ENCODE results near the gene PLPPR3. TPM values are rescaled to one million over a fixed set of nuclear protein-coding genes. Genes with fewer than 3 reads are reported as not detected.

Gene PLPPR3
- polyA plus RNA-seq, 1 donor from 2014 or later = 239 TPM

DNA sequence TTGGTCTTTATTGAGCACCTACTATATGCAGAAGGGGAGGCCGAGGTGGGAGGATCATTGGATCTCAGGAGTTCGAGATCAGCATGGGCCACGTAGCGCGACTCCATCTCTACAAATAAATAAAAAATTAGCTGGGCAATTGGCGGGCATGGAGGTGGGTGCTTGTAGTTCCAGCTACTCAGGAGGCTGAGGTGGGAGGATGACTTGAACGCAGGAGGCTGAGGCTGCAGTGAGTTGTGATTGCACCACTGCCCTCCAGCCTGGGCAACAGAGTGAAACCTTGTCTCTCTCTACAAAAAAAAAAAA is 41.5 kb upstream of the PLPPR3 start:
- H3K27me3 ChIP-seq (ENCODE audit: insufficient read depth, low read depth, low read length) = peaks cover 34% of the 10 kb centered on the region
- no peak overlapping the region for H3K27ac ChIP-seq (ENCODE audit: low read length)
- no peak overlapping the region for H3K4me2 ChIP-seq (ENCODE audit: low read length)

DNA sequence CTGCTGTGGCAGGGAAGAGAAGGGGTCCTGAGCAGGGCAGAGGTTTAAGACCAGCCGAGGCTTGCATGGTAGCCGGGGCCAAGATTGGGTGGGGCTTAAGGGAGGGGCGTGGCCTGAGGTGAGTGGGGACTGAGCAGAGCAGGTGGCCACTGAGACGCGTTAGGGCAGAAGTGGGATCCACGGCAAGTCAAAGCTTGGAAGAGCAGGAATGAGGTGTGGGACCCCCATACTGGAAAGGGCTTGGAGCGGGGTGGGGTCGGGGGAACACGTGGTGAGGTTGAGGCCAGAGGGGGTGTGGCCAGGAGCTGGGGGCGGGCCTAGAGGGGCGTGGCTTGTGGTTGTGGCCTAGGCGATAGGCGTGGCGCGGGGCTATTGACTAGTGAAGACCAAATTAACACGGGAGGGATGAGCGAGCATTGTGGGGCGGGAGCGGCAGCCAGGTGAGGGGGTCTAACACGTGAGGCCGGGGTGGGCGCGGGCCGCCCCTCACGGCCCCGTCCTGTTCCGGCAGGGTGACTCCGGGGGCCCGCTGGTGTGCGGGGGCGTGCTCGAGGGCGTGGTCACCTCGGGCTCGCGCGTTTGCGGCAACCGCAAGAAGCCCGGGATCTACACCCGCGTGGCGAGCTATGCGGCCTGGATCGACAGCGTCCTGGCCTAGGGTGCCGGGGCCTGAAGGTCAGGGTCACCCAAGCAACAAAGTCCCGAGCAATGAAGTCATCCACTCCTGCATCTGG is 41.0 kb upstream of the PLPPR3 start:
- Histone ChIP-seq H4K20me1 (ENCODE audit: insufficient read depth) (no peaks in the 10 kb centered on the region), H3K4me3 (ENCODE audit: low read length) (no peak overlapping the region), H3K79me2 (replicated peaks; ENCODE audit: insufficient read depth, low read length) (no peaks in the 10 kb centered on the region), H3K27me3 (ENCODE audit: insufficient read depth, low read depth, low read length) (peaks cover 36% of the 10 kb centered on the region), H3K9me2 (ENCODE audit: insufficient read depth, low read length) (no peaks in the 10 kb centered on the region), H3K27ac (ENCODE audit: low read length) (no peak overlapping the region), H3K9me3 (ENCODE audit: low read length) (no peaks in the 10 kb centered on the region), H3K36me3 (ENCODE audit: insufficient read depth, low read length) (no peaks in the 10 kb centered on the region), H2AFZ (ENCODE audit: low read depth, low read length) (no peak overlapping the region), H3K9ac (ENCODE audit: low read length) (no peak overlapping the region), H3F3A (ENCODE audit: insufficient read depth, low read length, poor library complexity, severe bottlenecking) (no peaks in the 10 kb centered on the region), H3K4me2 (ENCODE audit: low read length) (no peak overlapping the region)
- TF ChIP-seq POLR2AphosphoS5 (IDR thresholded peaks at IDR 0.05) (no peak), RAD21 (conservative IDR thresholded peaks at IDR 0.05) (no peak), TAF1 (IDR thresholded peaks at IDR 0.05; ENCODE audit: low read depth) (no peak), MXI1 (conservative IDR thresholded peaks at IDR 0.05; ENCODE audit: poor library complexity, severe bottlenecking) (no peak), SMC3 (conservative IDR thresholded peaks at IDR 0.05; ENCODE audit: poor library complexity) (no peak), EZH2 (IDR thresholded peaks at IDR 0.05; ENCODE audit: borderline replicate concordance, insufficient read depth, low read length, poor library complexity, severe bottlenecking) (no peak), EP300 (conservative IDR thresholded peaks at IDR 0.05; ENCODE audit: poor library complexity, severe bottlenecking) (no peak), REST (IDR thresholded peaks at IDR 0.05; ENCODE audit: borderline replicate concordance) (no peak)

More for the DNA sequence above, 41.5 kb upstream of the PLPPR3 start:
- no peak overlapping the region for H3K9ac ChIP-seq (ENCODE audit: low read length)
- no peak overlapping the region for H3K4me3 ChIP-seq (ENCODE audit: low read length)
- H2AFZ ChIP-seq (ENCODE audit: low read depth, low read length) = no peak overlapping the region
- H3F3A ChIP-seq (ENCODE audit: insufficient read depth, low read length, poor library complexity, severe bottlenecking) = no peaks in the 10 kb centered on the region
- H3K79me2 ChIP-seq (replicated peaks; ENCODE audit: insufficient read depth, low read length) = no peaks in the 10 kb centered on the region
- no peaks in the 10 kb centered on the region for H3K9me2 ChIP-seq (ENCODE audit: insufficient read depth, low read length)
- H4K20me1 ChIP-seq (ENCODE audit: insufficient read depth) = no peaks in the 10 kb centered on the region
- no peak for TF ChIP-seq POLR2AphosphoS5 (IDR thresholded peaks at IDR 0.05)
- TF ChIP-seq, protein P1, sequence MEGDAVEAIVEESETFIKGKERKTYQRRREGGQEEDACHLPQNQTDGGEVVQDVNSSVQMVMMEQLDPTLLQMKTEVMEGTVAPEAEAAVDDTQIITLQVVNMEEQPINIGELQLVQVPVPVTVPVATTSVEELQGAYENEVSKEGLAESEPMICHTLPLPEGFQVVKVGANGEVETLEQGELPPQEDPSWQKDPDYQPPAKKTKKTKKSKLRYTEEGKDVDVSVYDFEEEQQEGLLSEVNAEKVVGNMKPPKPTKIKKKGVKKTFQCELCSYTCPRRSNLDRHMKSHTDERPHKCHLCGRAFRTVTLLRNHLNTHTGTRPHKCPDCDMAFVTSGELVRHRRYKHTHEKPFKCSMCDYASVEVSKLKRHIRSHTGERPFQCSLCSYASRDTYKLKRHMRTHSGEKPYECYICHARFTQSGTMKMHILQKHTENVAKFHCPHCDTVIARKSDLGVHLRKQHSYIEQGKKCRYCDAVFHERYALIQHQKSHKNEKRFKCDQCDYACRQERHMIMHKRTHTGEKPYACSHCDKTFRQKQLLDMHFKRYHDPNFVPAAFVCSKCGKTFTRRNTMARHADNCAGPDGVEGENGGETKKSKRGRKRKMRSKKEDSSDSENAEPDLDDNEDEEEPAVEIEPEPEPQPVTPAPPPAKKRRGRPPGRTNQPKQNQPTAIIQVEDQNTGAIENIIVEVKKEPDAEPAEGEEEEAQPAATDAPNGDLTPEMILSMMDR (IDR thresholded peaks at IDR 0.05; ENCODE audit: poor library complexity, severe bottlenecking) = no peak
- no peak for TF ChIP-seq TAF1 (IDR thresholded peaks at IDR 0.05; ENCODE audit: low read depth)
- TF ChIP-seq SMC3 (conservative IDR thresholded peaks at IDR 0.05; ENCODE audit: poor library complexity) = no peak
- no peak for TF ChIP-seq MXI1 (conservative IDR thresholded peaks at IDR 0.05; ENCODE audit: poor library complexity, severe bottlenecking)
- TF ChIP-seq RAD21 (conservative IDR thresholded peaks at IDR 0.05) = no peak
- no peak for TF ChIP-seq REST (IDR thresholded peaks at IDR 0.05; ENCODE audit: borderline replicate concordance)
- TF ChIP-seq EP300 (conservative IDR thresholded peaks at IDR 0.05; ENCODE audit: poor library complexity, severe bottlenecking) = no peak
- no peak for TF ChIP-seq EZH2 (IDR thresholded peaks at IDR 0.05; ENCODE audit: borderline replicate concordance, insufficient read depth, low read length, poor library complexity, severe bottlenecking)
- H3K9me3 ChIP-seq (ENCODE audit: low read length) = no peaks in the 10 kb centered on the region
- no peaks in the 10 kb centered on the region for H3K36me3 ChIP-seq (ENCODE audit: insufficient read depth, low read length)
